Left ventricle myocardium superior (tissue), 1 donor: ENCODE results near the gene CASP4. TPM values are rescaled to one million over a fixed set of nuclear protein-coding genes. Genes with fewer than 3 reads are reported as not detected.
"Not testable (repeated sequence)": the region's sequence is repeated elsewhere in the genome, so short reads cannot be mapped to it uniquely, and the experiment has no call there.

Experiments used
- ATAC-seq: fragments of 200-7000 bp; cut with Tn5 transposase; one replicate; pipeline ENCODE4 v1.9.1; 2020; ENCODE audit warnings: mild to moderate bottlenecking, moderate library complexity
- DNase-seq: peaks from one replicate; pipeline ENCODE4 v3.0.0-alpha.2; 2020
- intact Hi-C: fragments of 100-400 bp; cut with micrococcal nuclease; formaldehyde crosslinking; loops from one replicate; pipeline ENCODE4 v1.11.0; 2022
- total RNA-seq: library from RNA; stranded (reverse); fragmentation: NEBNext Ultra II Directional; extraction: Animal tissue kit (Norgen Biotek cat#: 25700); gene quantifications from one replicate; pipeline ENCODE4 v1.2.1, GENCODE V29; 2021
- donor health status: DM: no; HTN: yes; CAD: no; lungs with severe emphysema.

The CASP4 gene
- total RNA-seq, 1 donor from 2014 or later: 12.1 TPM

- DNase-seq (no peak), ATAC-seq (no peak)
- intact Hi-C loops: no loop called here
Observed at GRCh38 chr11:104964247-104964646, 4.1 kb downstream of the CASP4 start.

GRCh38 chr11:104962852-104963251 is 5.5 kb downstream of the CASP4 start:
- DNase-seq (no peak), ATAC-seq (no peak)
- intact Hi-C loops: no loop called here

- intact Hi-C loops: no loop called here
- no peak for DNase-seq
- peak; percentile 37 for ATAC-seq
Observed at GRCh38 chr11:104957280-104957679, 11.1 kb downstream of the CASP4 start.

GRCh38 chr11:104956528-104956927 is 11.8 kb downstream of the CASP4 start:
- ATAC-seq (no peak), DNase-seq (no peak)
- intact Hi-C loops: no loop called here

GRCh38 chr11:104946907-104947306 is 21.5 kb downstream of the CASP4 start:
- intact Hi-C loops: no loop called here
- DNase-seq (no peak), ATAC-seq (no peak)

- DNase-seq (no peak), ATAC-seq (no peak)
- intact Hi-C loops: no loop called here
Observed at GRCh38 chr11:104944076-104944475, 24.3 kb downstream of the CASP4 start.

- intact Hi-C loops: no loop called here
- no peak for ATAC-seq
Observed at GRCh38 chr11:104943561-104943960, 24.8 kb downstream of the CASP4 start.

GRCh38 chr11:104934594-104934993 is 33.8 kb downstream of the CASP4 start:
- intact Hi-C loops: no loop called here
- DNase-seq: no peak
- no peak for ATAC-seq

More at GRCh38 chr11:104943561-104943960, 24.8 kb downstream of the CASP4 start:
- DNase-seq: no peak

GRCh38 chr11:104934073-104934472 is 34.3 kb downstream of the CASP4 start:
- ATAC-seq, DNase-seq, intact Hi-C loops: not testable (repeated sequence)

GRCh38 chr11:104928811-104929210 is 39.6 kb downstream of the CASP4 start:
- no peak for ATAC-seq
- intact Hi-C loops: no loop called here
- DNase-seq: no peak

GRCh38 chr11:104926771-104927611 is 41.4 kb downstream of the CASP4 start:
- intact Hi-C loops: no loop called here
- DNase-seq: no peak
- ATAC-seq: no peak

GRCh38 chr11:104925850-104926249 is 42.5 kb downstream of the CASP4 start:
- no peak for ATAC-seq
- DNase-seq: peak; percentile 18
- intact Hi-C loops: no loop called here

- intact Hi-C loops: no loop called here
- ATAC-seq: peak; percentile 56
Observed at GRCh38 chr11:104918113-104918824, 50.1 kb downstream of the CASP4 start.

GRCh38 chr11:104917271-104918112 is 50.9 kb downstream of the CASP4 start:
- ATAC-seq (peak; percentile 41), DNase-seq (no peak)
- intact Hi-C loops: no loop called here

More at GRCh38 chr11:104918113-104918824, 50.1 kb downstream of the CASP4 start:
- no peak for DNase-seq

GRCh38 chr11:104916442-104916841 is 51.9 kb downstream of the CASP4 start:
- intact Hi-C loops: no loop called here
- DNase-seq (no peak), ATAC-seq (no peak)

GRCh38 chr11:104912102-104912501 is 56.3 kb downstream of the CASP4 start:
- intact Hi-C loops: no loop called here
- no peak for DNase-seq
- no peak for ATAC-seq

GRCh38 chr11:104908186-104908531 is 60.2 kb downstream of the CASP4 start:
- DNase-seq (no peak), ATAC-seq (no peak)
- intact Hi-C loops: no loop called here

- intact Hi-C loops: no loop called here
- DNase-seq (no peak), ATAC-seq (no peak)
Observed at GRCh38 chr11:104907521-104908185, 60.7 kb downstream of the CASP4 start.

GRCh38 chr11:104905271-104905670 is 63.1 kb downstream of the CASP4 start:
- ATAC-seq: no peak
- intact Hi-C loops: no loop called here

More at GRCh38 chr11:104905271-104905670, 63.1 kb downstream of the CASP4 start:
- no peak for DNase-seq
